Transverse colon (tissue), 4 donors: ENCODE results near the gene GABRB3. TPM values are rescaled to one million over a fixed set of nuclear protein-coding genes. Genes with fewer than 3 reads are reported as not detected.

ENCODE experiments used
- DNase-seq: peaks from one replicate; pipeline ENCODE4 v3.0.0-alpha.2; 2019
- H3K27ac ChIP-seq, 4 donors: fragments of 200-600 bp; sonication (generic); 2 replicates each; pipeline ENCODE4 v1.5.1; 2016 to 2018; ENCODE audit warnings: inconsistent platforms in 4 of 4
- H3K27me3 ChIP-seq: fragments of 200-600 bp; sonication (generic); 2 replicates; pipeline ENCODE4 v1.5.1; 2017; ENCODE audit warnings: inconsistent platforms
- H3K36me3 ChIP-seq, 4 donors: fragments of 200-600 bp; sonication (generic); 2 replicates each; pipeline ENCODE4 v1.5.1; 2017 to 2019; ENCODE audit warnings: inconsistent platforms in 4 of 4
- H3K4me1 ChIP-seq, 4 donors: fragments of 200-600 bp; sonication (generic); 2 replicates each; pipeline ENCODE4 v1.5.1; 2017 to 2020; ENCODE audit warnings: inconsistent platforms in 4 of 4
- H3K4me3 ChIP-seq, 4 donors: fragments of 200-600 bp; sonication (generic); 1 replicate in 1 of 4; 2 replicates in 3 of 4; pipeline versions ENCODE4 v1.5.1 to v1.6.1; 2017 to 2019; ENCODE audit warnings: inconsistent platforms in 4 of 4
- H3K9me3 ChIP-seq, 2 donors: fragments of 200-600 bp; sonication (generic); 2 replicates each; pipeline ENCODE4 v1.5.1; 2017 to 2019; ENCODE audit warnings: inconsistent platforms in 2 of 2
- EP300 ChIP-seq: sonication (generic); formaldehyde crosslinking; IDR thresholded peaks from one replicate; pipeline ENCODE4 v1.6.1; 2017; ENCODE audit warnings: antibody characterized with exemption, low read depth
- POLR2A ChIP-seq: fragments of 450-650 bp; IDR thresholded peaks from one replicate; pipeline ENCODE4 v1.6.1; 2016; ENCODE audit warnings: antibody characterized with exemption, mild to moderate bottlenecking, moderate library complexity
- POLR2AphosphoS5 ChIP-seq, 3 donors: sonication (generic); formaldehyde crosslinking; IDR thresholded peaks; one replicate each; pipeline ENCODE4 v1.6.1; 2016; ENCODE audit warnings: antibody characterized with exemption in 3 of 3
- WGBS, 2 donors: methylation state at CpG; one replicate each; pipeline ENCODE4 v1.1.5; 2018; ENCODE audit warnings: low coverage in 1 of 2; 5-methylcytosine and 5-hydroxymethylcytosine counted together
- in situ Hi-C, 4 donors: fragments of 200-750 bp; cut with MboI; loops; one replicate each; pipeline versions ENCODE4 v1.15.0 to v1.15.1; 2017; ENCODE audit warnings: low sequenced_read_pairs in 3 of 4, low pct_ligation_motif_present in 1 of 4, low pct_unique_long_range_greater_than_20kb in 1 of 4
- intact Hi-C: fragments of 100-400 bp; cut with DNase I; formaldehyde crosslinking; loops from one replicate; pipeline ENCODE4 v1.15.1; 2023; ENCODE audit warnings: low total_unique reads
- total RNA-seq, 4 donors: library from RNA; depleted of rRNA; stranded (reverse); fragments of >200 nt; gene quantifications; one replicate each; pipeline ENCODE4 v1.1.0, GENCODE V29; 2016
- TF ChIP-seq, protein P1 (sequence below), 5 experiments: fragments of 200-600 bp in 3 of 5; fragments of 450-650 bp in 2 of 5; sonication (generic) in 3 of 5; IDR thresholded peaks; 1 replicate in 2 of 5; 2 replicates in 3 of 5; pipeline ENCODE4 v1.5.1; 2016 to 2017; ENCODE audit warnings: antibody characterized with exemption in 5 of 5, inconsistent platforms in 3 of 5, mild to moderate bottlenecking in 2 of 5, moderate library complexity in 1 of 5

The GABRB3 gene
- total RNA-seq, 4 donors from 2014 or later, result 0.20 to 3.8 (median 1.2) TPM

DNA sequence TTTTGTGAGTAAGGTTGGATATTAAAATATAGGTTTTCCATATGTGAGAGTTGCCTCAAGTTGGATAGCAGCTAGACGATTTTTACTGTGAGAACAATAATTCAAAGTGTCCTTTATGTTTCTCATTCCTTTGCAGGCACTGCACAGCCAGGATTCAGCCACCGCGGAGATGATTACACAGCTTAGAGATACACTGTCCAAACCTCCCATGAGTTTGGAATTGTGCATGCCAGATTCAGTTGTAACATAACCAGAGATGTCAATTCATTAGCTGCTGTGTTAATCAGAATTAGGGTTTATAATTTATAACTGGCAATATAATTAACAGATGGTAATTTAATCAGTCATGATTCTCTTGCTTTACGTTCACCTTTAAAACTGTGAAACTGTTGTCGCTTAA, 132.3 kb downstream of the GABRB3 start:
- DNase-seq, result no peak
- no peaks in the 10 kb centered on the region for H3K9me3 ChIP-seq
- H3K36me3 ChIP-seq, result no peaks in the 10 kb centered on the region
- in situ Hi-C loops (loop anchor here in 1 of 4 donors (10.0 kb wide), 1 partner anchor 56 kb away; no protein-coding TSS in a partner anchor), intact Hi-C loops (no loop called here)
- no peaks in the 10 kb centered on the region for H3K4me1 ChIP-seq
- H3K27ac ChIP-seq, result no peak overlapping the region
- H3K4me3 ChIP-seq, result no peak overlapping the region
- H3K27me3 ChIP-seq, result no peaks in the 10 kb centered on the region
- WGBS, 2 donors, result 75 to 86% methylated on average over 4 to 5 of the region's 5 CpGs
- TF ChIP-seq POLR2A, result no peak
- TF ChIP-seq, protein P1, sequence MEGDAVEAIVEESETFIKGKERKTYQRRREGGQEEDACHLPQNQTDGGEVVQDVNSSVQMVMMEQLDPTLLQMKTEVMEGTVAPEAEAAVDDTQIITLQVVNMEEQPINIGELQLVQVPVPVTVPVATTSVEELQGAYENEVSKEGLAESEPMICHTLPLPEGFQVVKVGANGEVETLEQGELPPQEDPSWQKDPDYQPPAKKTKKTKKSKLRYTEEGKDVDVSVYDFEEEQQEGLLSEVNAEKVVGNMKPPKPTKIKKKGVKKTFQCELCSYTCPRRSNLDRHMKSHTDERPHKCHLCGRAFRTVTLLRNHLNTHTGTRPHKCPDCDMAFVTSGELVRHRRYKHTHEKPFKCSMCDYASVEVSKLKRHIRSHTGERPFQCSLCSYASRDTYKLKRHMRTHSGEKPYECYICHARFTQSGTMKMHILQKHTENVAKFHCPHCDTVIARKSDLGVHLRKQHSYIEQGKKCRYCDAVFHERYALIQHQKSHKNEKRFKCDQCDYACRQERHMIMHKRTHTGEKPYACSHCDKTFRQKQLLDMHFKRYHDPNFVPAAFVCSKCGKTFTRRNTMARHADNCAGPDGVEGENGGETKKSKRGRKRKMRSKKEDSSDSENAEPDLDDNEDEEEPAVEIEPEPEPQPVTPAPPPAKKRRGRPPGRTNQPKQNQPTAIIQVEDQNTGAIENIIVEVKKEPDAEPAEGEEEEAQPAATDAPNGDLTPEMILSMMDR (IDR thresholded peaks at IDR 0.05), result no peak
- TF ChIP-seq POLR2AphosphoS5 (IDR thresholded peaks at IDR 0.05), result no peak

DNA sequence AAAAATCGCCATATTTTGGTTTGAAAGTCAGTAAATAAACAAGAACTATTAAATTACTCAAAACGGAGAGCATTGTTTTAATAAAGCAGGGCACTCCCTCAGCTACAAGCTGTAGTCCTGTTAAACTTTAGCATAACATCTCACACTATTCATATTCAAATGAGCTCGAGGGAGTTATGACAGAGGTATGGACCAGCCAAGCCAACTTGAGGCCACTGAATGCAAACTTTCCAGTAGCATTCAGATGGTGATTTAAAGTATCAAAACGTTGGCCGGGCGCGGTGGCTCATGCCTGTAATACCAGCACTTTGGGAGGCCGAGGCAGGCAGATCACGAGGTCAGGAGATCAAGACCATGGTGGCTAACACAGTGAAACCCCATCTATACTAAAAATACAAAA, 132.9 kb downstream of the GABRB3 start:
- Histone ChIP-seq H3K4me3 (no peak overlapping the region), H3K36me3 (no peaks in the 10 kb centered on the region), H3K27me3 (no peaks in the 10 kb centered on the region), H3K9me3 (no peaks in the 10 kb centered on the region), H3K4me1 (no peaks in the 10 kb centered on the region), H3K27ac (no peak overlapping the region)
- in situ Hi-C loops, result loop anchor here in 1 of 4 donors (10.0 kb wide), 1 partner anchor 55 kb away; no protein-coding TSS in a partner anchor
- intact Hi-C loops, result no loop called here
- DNase-seq, result no peak
- no peak for TF ChIP-seq EP300
- TF ChIP-seq POLR2AphosphoS5 (IDR thresholded peaks at IDR 0.05), result no peak
- no peak for TF ChIP-seq POLR2A
- TF ChIP-seq, protein P1 (IDR thresholded peaks at IDR 0.05), result no peak
- WGBS, 2 donors, result 72 to 87% methylated on average over 5 to 9 of the region's 9 CpGs

DNA sequence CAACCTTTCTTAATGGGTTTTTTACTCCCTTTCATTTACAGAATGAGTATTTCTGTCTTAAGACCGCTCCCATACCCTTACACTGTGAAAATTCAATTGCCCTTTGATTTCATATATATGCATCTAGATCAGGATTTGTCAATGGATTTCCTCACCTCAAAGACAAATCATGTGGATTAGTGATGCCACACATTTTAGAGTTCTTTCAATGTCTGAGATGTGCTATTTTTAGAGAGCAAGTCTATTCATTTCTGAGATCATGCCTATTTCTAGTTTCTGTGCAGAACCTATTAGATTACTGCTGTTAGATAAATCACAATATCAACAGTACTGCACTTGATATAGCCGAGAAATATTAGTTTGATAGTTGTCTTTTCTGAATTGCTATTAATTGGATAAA, 137.3 kb downstream of the GABRB3 start:
- Histone ChIP-seq H3K36me3 (no peaks in the 10 kb centered on the region), H3K4me1 (no peaks in the 10 kb centered on the region), H3K9me3 (no peaks in the 10 kb centered on the region), H3K27ac (no peak overlapping the region), H3K4me3 (no peak overlapping the region), H3K27me3 (no peaks in the 10 kb centered on the region)
- intact Hi-C loops, result no loop called here
- no peak for DNase-seq
- TF ChIP-seq, protein P1 (IDR thresholded peaks at IDR 0.05), result no peak
- no peak for TF ChIP-seq POLR2AphosphoS5 (IDR thresholded peaks at IDR 0.05)
- no peak for TF ChIP-seq POLR2A
- no peak for TF ChIP-seq EP300
- in situ Hi-C loops, result no loop called here
- WGBS, 2 donors, result 60 to 86% methylated on average over 2 of the region's 2 CpGs

DNA sequence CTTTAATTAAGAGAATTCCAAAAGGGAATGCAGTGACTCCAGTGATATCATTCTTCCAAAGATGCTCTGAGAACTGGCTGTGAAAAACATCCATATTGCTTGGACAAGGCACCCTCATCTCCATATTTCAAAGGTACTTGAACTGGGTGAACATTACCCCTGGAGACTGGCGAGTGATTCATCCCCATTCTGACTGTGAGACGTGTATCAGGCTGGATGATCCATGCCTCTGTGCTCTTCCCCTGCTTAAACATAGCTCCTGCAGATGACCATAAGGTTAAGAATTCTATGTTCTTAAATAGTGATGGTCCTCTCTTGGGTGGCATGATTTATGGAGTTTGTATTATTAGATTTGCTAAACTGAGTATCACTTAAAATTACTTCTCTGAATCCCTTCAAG, 137.8 kb downstream of the GABRB3 start:
- H3K36me3 ChIP-seq, result no peaks in the 10 kb centered on the region
- no peak overlapping the region for H3K4me3 ChIP-seq
- WGBS, 2 donors, result 65% methylated on average over 2 of the region's 2 CpGs; no CpG with 5 or more reads in 1 of the 2 donors
- no peak overlapping the region for H3K27ac ChIP-seq
- no peak for DNase-seq
- in situ Hi-C loops (no loop called here), intact Hi-C loops (no loop called here)
- no peaks in the 10 kb centered on the region for H3K4me1 ChIP-seq
- H3K9me3 ChIP-seq, result no peaks in the 10 kb centered on the region
- TF ChIP-seq POLR2A (no peak), EP300 (no peak), POLR2AphosphoS5 (IDR thresholded peaks at IDR 0.05) (no peak)
- TF ChIP-seq, protein P1 (IDR thresholded peaks at IDR 0.05), result no peak
- H3K27me3 ChIP-seq, result no peaks in the 10 kb centered on the region
